Neural cell (in vitro differentiated cells): ENCODE data around the gene SPEM1. TPM values are rescaled to one million over a fixed set of nuclear protein-coding genes. Genes with fewer than 3 reads are reported as not detected.
A peak's percentile ranks its signal among the peaks of the same experiment; 100 is the strongest.

ENCODE experiments used
- H2AFZ ChIP-seq: fragments of 200-600, 300-800 bp; sonication (generic), shearing (Covaris generic); 2 replicates; pipeline ENCODE4 v1.6.0; 2014; ENCODE audit warnings: low read depth, mild to moderate bottlenecking, antibody characterized with exemption, low read length, moderate library complexity
- H3F3A ChIP-seq: fragments of 200-600 bp; shearing (Covaris generic); 2 replicates; pipeline ENCODE4 v1.6.1; 2016; ENCODE audit warnings: mild to moderate bottlenecking, moderate library complexity, mixed read lengths, antibody characterized with exemption, low read length; ENCODE audit not compliant: insufficient read depth, poor library complexity, severe bottlenecking
- H3K27ac ChIP-seq: fragments of 200-600, 300-800 bp; sonication (generic), shearing (Covaris generic); 2 replicates; pipeline ENCODE4 v1.5.1; 2014; ENCODE audit warnings: mild to moderate bottlenecking, low read length, moderate library complexity
- H3K27me3 ChIP-seq: fragments of 300-800, 200-600 bp; sonication (generic), shearing (Covaris generic); 2 replicates; pipeline ENCODE4 v1.6.0; 2014; ENCODE audit warnings: mild to moderate bottlenecking, low read depth, low read length, moderate library complexity; ENCODE audit not compliant: insufficient read depth
- H3K36me3 ChIP-seq: fragments of 300-800, 200-600 bp; sonication (generic), shearing (Covaris generic); 2 replicates; pipeline ENCODE4 v1.5.1; 2014; ENCODE audit warnings: mild to moderate bottlenecking, antibody characterized with exemption, low read length, moderate library complexity; ENCODE audit not compliant: insufficient read depth
- H3K4me2 ChIP-seq: fragments of 300-800, 200-600 bp; sonication (generic), shearing (Covaris generic); 2 replicates; pipeline ENCODE4 v1.6.0; 2014; ENCODE audit warnings: mild to moderate bottlenecking, low read length
- H3K4me3 ChIP-seq: fragments of 300-800, 200-600 bp; sonication (generic), shearing (Covaris generic); 2 replicates; pipeline ENCODE4 v1.5.1; 2014; ENCODE audit warnings: mild to moderate bottlenecking, low read length, moderate library complexity
- H3K79me2 ChIP-seq: fragments of 200-600 bp; shearing (Covaris generic); replicated peaks from 2 replicates; pipeline ENCODE4 v1.6.0; 2014; ENCODE audit warnings: mild to moderate bottlenecking, low read length, moderate library complexity; ENCODE audit not compliant: insufficient read depth
- H3K9ac ChIP-seq: fragments of 300-800, 200-600 bp; sonication (generic), shearing (Covaris generic); 2 replicates; pipeline ENCODE4 v1.6.1; 2016; ENCODE audit warnings: mild to moderate bottlenecking, low read length, mixed read lengths
- H3K9me2 ChIP-seq: fragments of 200-600 bp; shearing (Covaris generic); 2 replicates; pipeline ENCODE4 v1.6.1; 2016; ENCODE audit warnings: mild to moderate bottlenecking, low read length, mixed read lengths; ENCODE audit not compliant: insufficient read depth
- H3K9me3 ChIP-seq: fragments of 200-600, 300-800 bp; sonication (generic), shearing (Covaris generic); 2 replicates; pipeline ENCODE4 v1.6.1; 2016; ENCODE audit warnings: mild to moderate bottlenecking, mixed run types, low read length, moderate library complexity, mixed read lengths
- H4K20me1 ChIP-seq: fragments of 200-600 bp; shearing (Covaris generic); 2 replicates; pipeline ENCODE4 v1.6.1; 2016; ENCODE audit warnings: mild to moderate bottlenecking, mixed run types; ENCODE audit not compliant: insufficient read depth
- CTCF ChIP-seq: fragments of 450-650 bp; IDR thresholded peaks from 2 replicates; pipeline ENCODE4 v1.5.1; 2014; ENCODE audit warnings: antibody characterized with exemption, mild to moderate bottlenecking, moderate library complexity; ENCODE audit not compliant: poor library complexity, severe bottlenecking
- EP300 ChIP-seq: fragments of 450-650 bp; conservative IDR thresholded peaks from 2 replicates; pipeline ENCODE4 v1.6.1; 2014; ENCODE audit warnings: antibody characterized with exemption, mild to moderate bottlenecking, moderate library complexity; ENCODE audit not compliant: poor library complexity, severe bottlenecking
- EZH2 ChIP-seq: fragments of 200-600, 300-800 bp; shearing (Covaris generic), sonication (generic); IDR thresholded peaks from 2 replicates; pipeline ENCODE4 v1.6.1; 2014; ENCODE audit warnings: antibody characterized with exemption, low read length, borderline replicate concordance, mild to moderate bottlenecking; ENCODE audit not compliant: insufficient read depth, poor library complexity, severe bottlenecking
- MXI1 ChIP-seq: fragments of 450-650 bp; conservative IDR thresholded peaks from 2 replicates; pipeline ENCODE4 v1.6.1; 2014; ENCODE audit warnings: antibody characterized with exemption, mild to moderate bottlenecking; ENCODE audit not compliant: poor library complexity, severe bottlenecking
- POLR2AphosphoS5 ChIP-seq: IDR thresholded peaks from 2 replicates; pipeline ENCODE4 v1.6.1; 2012
- RAD21 ChIP-seq: fragments of 450-650 bp; conservative IDR thresholded peaks from 2 replicates; pipeline ENCODE4 v1.6.1; 2014; ENCODE audit warnings: antibody characterized with exemption, mild to moderate bottlenecking, moderate library complexity
- SMC3 ChIP-seq: fragments of 450-650 bp; conservative IDR thresholded peaks from 2 replicates; pipeline ENCODE4 v1.6.1; 2014; ENCODE audit warnings: antibody characterized with exemption, mild to moderate bottlenecking, moderate library complexity; ENCODE audit not compliant: poor library complexity
- TAF1 ChIP-seq: IDR thresholded peaks from 2 replicates; pipeline ENCODE4 v1.6.1; 2012; ENCODE audit warnings: low read depth
- polyA plus RNA-seq: library from polyadenylated mRNA; depleted of rRNA; stranded (reverse); fragments of >200 nt; gene quantifications from 2 replicates; pipeline ENCODE4 v1.2.3, GENCODE V29; 2014
- TF ChIP-seq, protein P1 (sequence below): IDR thresholded peaks from 2 replicates; pipeline ENCODE4 v1.6.1; 2012; ENCODE audit warnings: borderline replicate concordance

Gene SPEM1
- polyA plus RNA-seq, 1 donor from 2014 or later, result not detected

DNA sequence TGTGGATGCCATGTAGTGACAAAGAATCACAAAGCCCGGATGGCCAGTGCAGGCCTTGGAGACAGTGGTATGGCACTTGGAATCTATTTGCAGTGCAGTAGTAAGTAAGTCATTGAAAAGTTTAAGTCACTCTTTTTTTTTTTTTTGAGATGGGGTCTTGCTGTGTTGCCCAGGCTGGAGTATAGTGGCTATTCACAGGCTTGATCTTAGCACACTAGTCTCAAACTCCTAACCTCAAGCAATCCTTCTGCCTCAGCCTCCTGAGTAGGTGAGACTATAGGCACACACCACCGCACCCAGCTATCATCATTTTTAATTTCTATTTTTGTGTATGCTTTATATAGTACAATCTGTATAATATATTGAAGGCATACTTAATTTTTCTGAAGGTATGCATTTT lies 21.5 kb upstream of the SPEM1 start:
- Histone ChIP-seq H3K36me3 (no peaks in the 10 kb centered on the region), H3K27ac (no peak overlapping the region), H3K9me2 (no peaks in the 10 kb centered on the region), H3K9ac (no peak overlapping the region), H3K9me3 (no peaks in the 10 kb centered on the region), H3F3A (peaks cover 5% of the 10 kb centered on the region), H4K20me1 (no peaks in the 10 kb centered on the region), H3K4me3 (no peak overlapping the region), H3K4me2 (no peak overlapping the region), H3K79me2 (peaks cover 3% of the 10 kb centered on the region), H3K27me3 (no peaks in the 10 kb centered on the region), H2AFZ (no peak overlapping the region)
- TF ChIP-seq MXI1 (no peak), RAD21 (no peak), EZH2 (no peak), POLR2AphosphoS5 (no peak)
- TF ChIP-seq, protein P1, sequence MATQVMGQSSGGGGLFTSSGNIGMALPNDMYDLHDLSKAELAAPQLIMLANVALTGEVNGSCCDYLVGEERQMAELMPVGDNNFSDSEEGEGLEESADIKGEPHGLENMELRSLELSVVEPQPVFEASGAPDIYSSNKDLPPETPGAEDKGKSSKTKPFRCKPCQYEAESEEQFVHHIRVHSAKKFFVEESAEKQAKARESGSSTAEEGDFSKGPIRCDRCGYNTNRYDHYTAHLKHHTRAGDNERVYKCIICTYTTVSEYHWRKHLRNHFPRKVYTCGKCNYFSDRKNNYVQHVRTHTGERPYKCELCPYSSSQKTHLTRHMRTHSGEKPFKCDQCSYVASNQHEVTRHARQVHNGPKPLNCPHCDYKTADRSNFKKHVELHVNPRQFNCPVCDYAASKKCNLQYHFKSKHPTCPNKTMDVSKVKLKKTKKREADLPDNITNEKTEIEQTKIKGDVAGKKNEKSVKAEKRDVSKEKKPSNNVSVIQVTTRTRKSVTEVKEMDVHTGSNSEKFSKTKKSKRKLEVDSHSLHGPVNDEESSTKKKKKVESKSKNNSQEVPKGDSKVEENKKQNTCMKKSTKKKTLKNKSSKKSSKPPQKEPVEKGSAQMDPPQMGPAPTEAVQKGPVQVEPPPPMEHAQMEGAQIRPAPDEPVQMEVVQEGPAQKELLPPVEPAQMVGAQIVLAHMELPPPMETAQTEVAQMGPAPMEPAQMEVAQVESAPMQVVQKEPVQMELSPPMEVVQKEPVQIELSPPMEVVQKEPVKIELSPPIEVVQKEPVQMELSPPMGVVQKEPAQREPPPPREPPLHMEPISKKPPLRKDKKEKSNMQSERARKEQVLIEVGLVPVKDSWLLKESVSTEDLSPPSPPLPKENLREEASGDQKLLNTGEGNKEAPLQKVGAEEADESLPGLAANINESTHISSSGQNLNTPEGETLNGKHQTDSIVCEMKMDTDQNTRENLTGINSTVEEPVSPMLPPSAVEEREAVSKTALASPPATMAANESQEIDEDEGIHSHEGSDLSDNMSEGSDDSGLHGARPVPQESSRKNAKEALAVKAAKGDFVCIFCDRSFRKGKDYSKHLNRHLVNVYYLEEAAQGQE, result no peak

DNA sequence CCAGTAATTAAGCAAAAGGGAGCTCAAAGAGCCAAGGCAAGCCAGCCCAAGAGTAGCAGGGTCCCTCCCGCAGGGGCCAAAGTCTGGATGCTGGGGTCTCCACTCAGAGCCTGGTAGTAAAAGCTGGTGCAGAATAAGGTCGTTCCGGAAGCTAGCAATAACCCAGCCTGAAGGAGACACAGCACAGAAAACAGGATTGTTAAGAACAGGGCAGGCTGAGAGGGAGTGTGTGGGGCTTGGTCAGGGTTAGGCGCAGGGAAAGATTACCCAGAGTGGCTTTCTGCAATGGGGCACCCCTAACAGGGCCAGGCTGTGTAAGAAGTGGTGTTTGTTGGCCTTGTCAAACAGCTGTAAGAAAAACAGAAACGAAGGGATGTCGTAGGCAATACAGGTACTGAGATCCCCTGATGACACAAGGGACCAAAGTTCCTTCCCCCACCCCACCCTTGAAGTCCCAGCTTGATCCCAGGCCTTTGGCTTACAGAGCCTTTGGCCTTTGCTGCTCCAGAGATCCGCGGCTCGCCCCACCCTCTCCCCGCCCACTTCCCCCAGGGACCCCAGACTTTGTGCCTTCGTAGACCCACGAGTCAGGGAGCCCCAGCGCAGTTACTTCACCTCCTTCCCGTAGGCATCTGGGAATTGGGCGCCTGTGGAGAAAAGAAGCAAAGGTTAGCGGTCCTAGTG lies 16.9 kb upstream of the SPEM1 start:
- H3K27ac ChIP-seq, result peak overlapping the region; percentile 98
- peaks cover 5% of the 10 kb centered on the region for H3F3A ChIP-seq
- no peaks in the 10 kb centered on the region for H3K9me2 ChIP-seq
- no peak overlapping the region for H2AFZ ChIP-seq
- H3K9me3 ChIP-seq, result no peaks in the 10 kb centered on the region
- H3K36me3 ChIP-seq, result no peaks in the 10 kb centered on the region
- peak overlapping the region; percentile 88 for H3K4me3 ChIP-seq
- H3K9ac ChIP-seq, result peak overlapping the region; percentile 98
- peaks cover 2% of the 10 kb centered on the region for H4K20me1 ChIP-seq
- peak overlapping the region; percentile 86 for H3K4me2 ChIP-seq
- H3K79me2 ChIP-seq, result peaks cover 32% of the 10 kb centered on the region
- no peaks in the 10 kb centered on the region for H3K27me3 ChIP-seq
- no peak for TF ChIP-seq RAD21
- no peak for TF ChIP-seq CTCF
- TF ChIP-seq SMC3, result no peak
- no peak for TF ChIP-seq TAF1
- TF ChIP-seq POLR2AphosphoS5, result no peak
- no peak for TF ChIP-seq EZH2
- TF ChIP-seq, protein P1, result no peak
- TF ChIP-seq MXI1, result no peak
- TF ChIP-seq EP300, result no peak
